WTC11 (cell line): ENCODE measurements around the gene CHFR. TPM values are rescaled to one million over a fixed set of nuclear protein-coding genes. Genes with fewer than 3 reads are reported as not detected.

Source experiments
- ATAC-seq: fragments of 200-7000 bp; cut with Tn5 transposase; 2 replicates; pipeline ENCODE4 v1.10.0; 2021; ENCODE audit warnings: mild to moderate bottlenecking, moderate library complexity
- CTCF ChIA-PET: fragments of 300-600 bp; sonication (Branson Sonifier 250); formaldehyde crosslinking; loops from one replicate; lab custom pipeline; 2021; ENCODE audit warnings: antibody characterized with exemption; lab: Charles Lee
- POLR2A ChIA-PET: fragments of 350-600 bp; sonication (Branson Sonifier 250); formaldehyde crosslinking; loops from one replicate; lab custom pipeline; 2021; ENCODE audit warnings: antibody characterized with exemption; lab: Charles Lee
- DNase-seq: peaks from one replicate; pipeline ENCODE4 v3.0.0; 2021; ENCODE audit warnings: low spot score
- H3K27ac Mint-ChIP-seq: 2 replicates; pipeline ENCODE4 v1.8.0; 2021; ENCODE audit warnings: mixed read lengths
- H3K27me3 Mint-ChIP-seq: 2 replicates; pipeline ENCODE4 v1.8.0; 2021; ENCODE audit warnings: low read depth, mild to moderate bottlenecking, moderate library complexity, mixed read lengths
- H3K36me3 Mint-ChIP-seq: 2 replicates; pipeline ENCODE4 v1.8.0; 2021; ENCODE audit warnings: mixed read lengths
- H3K4me1 Mint-ChIP-seq: 2 replicates; pipeline ENCODE4 v1.8.0; 2022; ENCODE audit warnings: mixed read lengths
- H3K4me3 Mint-ChIP-seq: 2 replicates; pipeline ENCODE4 v1.8.0; 2021; ENCODE audit warnings: mild to moderate bottlenecking, moderate library complexity, mixed read lengths
- H3K9me3 Mint-ChIP-seq: 2 replicates; pipeline ENCODE4 v1.8.0; 2021; ENCODE audit warnings: mixed read lengths
- CBFB ChIP-seq: sonication (generic); formaldehyde crosslinking; IDR thresholded peaks from 2 replicates; pipeline ENCODE4 v1.8.1; 2022; ENCODE audit warnings: mild to moderate bottlenecking, low read depth, missing genetic modification reagents
- CREB1 ChIP-seq: sonication (generic); formaldehyde crosslinking; IDR thresholded peaks from 2 replicates; pipeline ENCODE4 v1.8.0; 2023; ENCODE audit warnings: mild to moderate bottlenecking, missing genetic modification reagents
- ELF4 ChIP-seq: sonication (generic); formaldehyde crosslinking; IDR thresholded peaks from 2 replicates; pipeline ENCODE4 v1.8.1; 2022; ENCODE audit warnings: low read depth, mild to moderate bottlenecking, moderate library complexity, missing genetic modification reagents
- EMX1 ChIP-seq: fragments of 250-450 bp; sonication (Bioruptor Pico); IDR thresholded peaks from 2 replicates; pipeline ENCODE4 v1.8.0; 2021; ENCODE audit warnings: mild to moderate bottlenecking
- ESRRA ChIP-seq: sonication (generic); formaldehyde crosslinking; IDR thresholded peaks from 2 replicates; pipeline ENCODE4 v1.8.1; 2022; ENCODE audit warnings: mild to moderate bottlenecking, missing genetic modification reagents, borderline replicate concordance
- FOXJ3 ChIP-seq: sonication (generic); formaldehyde crosslinking; IDR thresholded peaks from 2 replicates; pipeline ENCODE4 v1.9.0; 2021; ENCODE audit warnings: missing genetic modification reagents, mild to moderate bottlenecking, borderline replicate concordance
- FOXK1 ChIP-seq: sonication (generic); formaldehyde crosslinking; IDR thresholded peaks from 2 replicates; pipeline ENCODE4 v1.8.0; 2022; ENCODE audit warnings: mild to moderate bottlenecking, moderate library complexity, missing genetic modification reagents
- FOXP1 ChIP-seq: sonication (generic); formaldehyde crosslinking; IDR thresholded peaks from 2 replicates; pipeline ENCODE4 v1.8.0; 2022; ENCODE audit warnings: missing genetic modification reagents, mild to moderate bottlenecking, moderate library complexity, borderline replicate concordance
- GABPB1 ChIP-seq: sonication (generic); formaldehyde crosslinking; IDR thresholded peaks from 2 replicates; pipeline ENCODE4 v1.8.1; 2023; ENCODE audit warnings: mild to moderate bottlenecking, missing genetic modification reagents
- JAZF1 ChIP-seq: fragments of 250-450 bp; sonication (Bioruptor Pico); IDR thresholded peaks from 2 replicates; pipeline ENCODE4 v1.9.0; 2021; ENCODE audit warnings: moderate library complexity, mild to moderate bottlenecking, inconsistent platforms
- PRRX2 ChIP-seq: fragments of 250-450 bp; sonication (Bioruptor Pico); IDR thresholded peaks from 2 replicates; pipeline ENCODE4 v1.8.0; 2021; ENCODE audit warnings: mild to moderate bottlenecking
- RELA ChIP-seq: sonication (generic); formaldehyde crosslinking; IDR thresholded peaks from 2 replicates; pipeline ENCODE4 v1.8.1; 2022; ENCODE audit warnings: missing genetic modification reagents, mild to moderate bottlenecking, borderline replicate concordance
- SOX15 ChIP-seq: fragments of 250-450 bp; sonication (Bioruptor Pico); IDR thresholded peaks from 2 replicates; pipeline ENCODE4 v1.9.0; 2021; ENCODE audit warnings: mild to moderate bottlenecking
- TCF7 ChIP-seq: sonication (generic); formaldehyde crosslinking; IDR thresholded peaks from 2 replicates; pipeline ENCODE4 v1.8.0; 2022; ENCODE audit warnings: mild to moderate bottlenecking, low read depth, missing genetic modification reagents, moderate library complexity
- ZBTB21 ChIP-seq: sonication (generic); formaldehyde crosslinking; IDR thresholded peaks from 2 replicates; pipeline ENCODE4 v1.8.1; 2023; ENCODE audit warnings: mild to moderate bottlenecking, missing genetic modification reagents, borderline replicate concordance
- ZNF138 ChIP-seq: sonication (generic); formaldehyde crosslinking; conservative IDR thresholded peaks from 2 replicates; pipeline ENCODE4 v1.8.1; 2022; ENCODE audit warnings: mild to moderate bottlenecking, moderate library complexity, missing genetic modification reagents
- ZNF423 ChIP-seq: fragments of 250-450 bp; sonication (Bioruptor Pico); IDR thresholded peaks from 2 replicates; pipeline ENCODE4 v2.1.2; 2022; ENCODE audit warnings: mild to moderate bottlenecking, moderate library complexity
- total RNA-seq: library from RNA; stranded (reverse); gene quantifications from 3 replicates; pipeline ENCODE4 v1.2.3, GENCODE V29; 2021
- TF ChIP-seq, protein P1 (sequence below): sonication (generic); formaldehyde crosslinking; IDR thresholded peaks from 2 replicates; pipeline ENCODE4 v1.8.0; 2023; ENCODE audit warnings: missing genetic modification reagents, mild to moderate bottlenecking, borderline replicate concordance
- TF ChIP-seq, protein P2 (sequence below): fragments of 250-450 bp; sonication (Bioruptor Pico); IDR thresholded peaks from 2 replicates; pipeline ENCODE4 v2.1.2; 2022; ENCODE audit warnings: mild to moderate bottlenecking, moderate library complexity
- TF ChIP-seq, protein P3 (sequence below): fragments of 250-450 bp; sonication (Bioruptor Pico); IDR thresholded peaks from 2 replicates; pipeline ENCODE4 v1.9.0; 2021; ENCODE audit warnings: moderate library complexity, mild to moderate bottlenecking, inconsistent platforms, borderline replicate concordance
- TF ChIP-seq, protein P4 (sequence below): fragments of 250-450 bp; sonication (Bioruptor Pico); IDR thresholded peaks from 2 replicates; pipeline ENCODE4 v1.8.0; 2021; ENCODE audit warnings: mild to moderate bottlenecking
- TF ChIP-seq, protein P5 (sequence below): sonication (generic); formaldehyde crosslinking; IDR thresholded peaks from 2 replicates; pipeline ENCODE4 v1.8.0; 2022; ENCODE audit warnings: mild to moderate bottlenecking, missing genetic modification reagents
- TF ChIP-seq, protein P6 (sequence below): sonication (generic); formaldehyde crosslinking; IDR thresholded peaks from 2 replicates; pipeline ENCODE4 v1.8.1; 2022; ENCODE audit warnings: low read depth, mild to moderate bottlenecking, moderate library complexity, missing genetic modification reagents, borderline replicate concordance

CHFR gene
- total RNA-seq, 1 experiment from 2014 or later = 58.7 TPM

DNA sequence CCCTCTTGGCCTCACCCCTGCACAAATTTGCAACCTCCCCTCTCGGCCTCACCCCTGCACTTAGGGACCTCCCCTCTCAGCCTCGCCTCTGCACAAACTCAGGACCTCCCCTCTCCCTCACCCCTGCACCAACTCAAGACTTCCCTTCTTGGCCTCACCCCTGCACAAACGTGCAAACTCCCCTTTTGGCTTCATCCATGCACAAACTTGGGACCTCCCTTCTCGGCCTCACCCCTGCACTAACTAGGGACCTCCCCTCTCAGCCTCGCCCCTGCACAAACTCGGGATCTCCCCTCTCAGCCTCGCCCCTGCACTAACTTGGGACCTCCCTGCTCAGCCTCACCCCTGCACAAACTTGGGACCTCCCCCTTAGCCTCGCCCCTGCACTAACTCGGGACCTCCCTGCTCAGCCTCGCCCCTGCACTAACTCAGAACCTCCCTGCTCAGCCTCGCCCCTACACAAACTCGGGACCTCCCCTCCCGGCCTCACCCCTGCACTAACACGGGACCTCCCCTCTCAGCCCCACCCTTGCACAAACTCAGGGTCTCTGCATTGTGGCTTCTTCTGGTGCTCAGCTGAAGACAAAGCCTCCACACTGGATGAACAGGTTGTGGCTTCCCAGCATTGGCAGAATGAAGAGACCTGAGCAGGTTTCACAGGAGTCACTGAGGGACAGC, 47.7 kb downstream of the CHFR start:
- ChIA-PET CTCF (no interaction called here), POLR2A (no interaction called here)
- peaks cover 30% of the 10 kb centered on the region for H3K36me3 Mint-ChIP-seq
- no peaks in the 10 kb centered on the region for H3K9me3 Mint-ChIP-seq
- H3K27me3 Mint-ChIP-seq = no peaks in the 10 kb centered on the region
- ATAC-seq (no peak), DNase-seq (no peak)
- no peak overlapping the region; the same call in 1 of the 2 replicates for H3K27ac Mint-ChIP-seq
- TF ChIP-seq FOXJ3 (no peak), ELF4 (CRISPR knock-in tag) (no peak), ZNF138 (CRISPR knock-in tag) (no peak), PRRX2 (CRISPR knock-in tag) (no peak), ESRRA (CRISPR knock-in tag) (no peak), RELA (CRISPR knock-in tag) (no peak), ZNF423 (CRISPR knock-in tag) (no peak)
- TF ChIP-seq, protein P1, sequence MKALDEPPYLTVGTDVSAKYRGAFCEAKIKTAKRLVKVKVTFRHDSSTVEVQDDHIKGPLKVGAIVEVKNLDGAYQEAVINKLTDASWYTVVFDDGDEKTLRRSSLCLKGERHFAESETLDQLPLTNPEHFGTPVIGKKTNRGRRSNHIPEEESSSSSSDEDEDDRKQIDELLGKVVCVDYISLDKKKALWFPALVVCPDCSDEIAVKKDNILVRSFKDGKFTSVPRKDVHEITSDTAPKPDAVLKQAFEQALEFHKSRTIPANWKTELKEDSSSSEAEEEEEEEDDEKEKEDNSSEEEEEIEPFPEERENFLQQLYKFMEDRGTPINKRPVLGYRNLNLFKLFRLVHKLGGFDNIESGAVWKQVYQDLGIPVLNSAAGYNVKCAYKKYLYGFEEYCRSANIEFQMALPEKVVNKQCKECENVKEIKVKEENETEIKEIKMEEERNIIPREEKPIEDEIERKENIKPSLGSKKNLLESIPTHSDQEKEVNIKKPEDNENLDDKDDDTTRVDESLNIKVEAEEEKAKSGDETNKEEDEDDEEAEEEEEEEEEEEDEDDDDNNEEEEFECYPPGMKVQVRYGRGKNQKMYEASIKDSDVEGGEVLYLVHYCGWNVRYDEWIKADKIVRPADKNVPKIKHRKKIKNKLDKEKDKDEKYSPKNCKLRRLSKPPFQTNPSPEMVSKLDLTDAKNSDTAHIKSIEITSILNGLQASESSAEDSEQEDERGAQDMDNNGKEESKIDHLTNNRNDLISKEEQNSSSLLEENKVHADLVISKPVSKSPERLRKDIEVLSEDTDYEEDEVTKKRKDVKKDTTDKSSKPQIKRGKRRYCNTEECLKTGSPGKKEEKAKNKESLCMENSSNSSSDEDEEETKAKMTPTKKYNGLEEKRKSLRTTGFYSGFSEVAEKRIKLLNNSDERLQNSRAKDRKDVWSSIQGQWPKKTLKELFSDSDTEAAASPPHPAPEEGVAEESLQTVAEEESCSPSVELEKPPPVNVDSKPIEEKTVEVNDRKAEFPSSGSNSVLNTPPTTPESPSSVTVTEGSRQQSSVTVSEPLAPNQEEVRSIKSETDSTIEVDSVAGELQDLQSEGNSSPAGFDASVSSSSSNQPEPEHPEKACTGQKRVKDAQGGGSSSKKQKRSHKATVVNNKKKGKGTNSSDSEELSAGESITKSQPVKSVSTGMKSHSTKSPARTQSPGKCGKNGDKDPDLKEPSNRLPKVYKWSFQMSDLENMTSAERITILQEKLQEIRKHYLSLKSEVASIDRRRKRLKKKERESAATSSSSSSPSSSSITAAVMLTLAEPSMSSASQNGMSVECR (CRISPR knock-in tag) = no peak
- TF ChIP-seq, protein P2, sequence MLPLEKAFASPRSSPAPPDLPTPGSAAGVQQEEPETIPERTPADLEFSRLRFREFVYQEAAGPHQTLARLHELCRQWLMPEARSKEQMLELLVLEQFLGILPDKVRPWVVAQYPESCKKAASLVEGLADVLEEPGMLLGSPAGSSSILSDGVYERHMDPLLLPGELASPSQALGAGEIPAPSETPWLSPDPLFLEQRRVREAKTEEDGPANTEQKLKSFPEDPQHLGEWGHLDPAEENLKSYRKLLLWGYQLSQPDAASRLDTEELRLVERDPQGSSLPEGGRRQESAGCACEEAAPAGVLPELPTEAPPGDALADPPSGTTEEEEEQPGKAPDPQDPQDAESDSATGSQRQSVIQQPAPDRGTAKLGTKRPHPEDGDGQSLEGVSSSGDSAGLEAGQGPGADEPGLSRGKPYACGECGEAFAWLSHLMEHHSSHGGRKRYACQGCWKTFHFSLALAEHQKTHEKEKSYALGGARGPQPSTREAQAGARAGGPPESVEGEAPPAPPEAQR (CRISPR knock-in tag) = no peak
- TF ChIP-seq, protein P3, sequence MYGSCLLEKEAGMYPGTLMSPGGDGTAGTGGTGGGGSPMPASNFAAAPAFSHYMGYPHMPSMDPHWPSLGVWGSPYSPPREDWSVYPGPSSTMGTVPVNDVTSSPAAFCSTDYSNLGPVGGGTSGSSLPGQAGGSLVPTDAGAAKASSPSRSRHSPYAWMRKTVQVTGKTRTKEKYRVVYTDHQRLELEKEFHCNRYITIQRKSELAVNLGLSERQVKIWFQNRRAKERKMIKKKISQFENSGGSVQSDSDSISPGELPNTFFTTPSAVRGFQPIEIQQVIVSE = no peak
- no peaks in the 10 kb centered on the region for H3K4me1 Mint-ChIP-seq
- no peak overlapping the region for H3K4me3 Mint-ChIP-seq

DNA sequence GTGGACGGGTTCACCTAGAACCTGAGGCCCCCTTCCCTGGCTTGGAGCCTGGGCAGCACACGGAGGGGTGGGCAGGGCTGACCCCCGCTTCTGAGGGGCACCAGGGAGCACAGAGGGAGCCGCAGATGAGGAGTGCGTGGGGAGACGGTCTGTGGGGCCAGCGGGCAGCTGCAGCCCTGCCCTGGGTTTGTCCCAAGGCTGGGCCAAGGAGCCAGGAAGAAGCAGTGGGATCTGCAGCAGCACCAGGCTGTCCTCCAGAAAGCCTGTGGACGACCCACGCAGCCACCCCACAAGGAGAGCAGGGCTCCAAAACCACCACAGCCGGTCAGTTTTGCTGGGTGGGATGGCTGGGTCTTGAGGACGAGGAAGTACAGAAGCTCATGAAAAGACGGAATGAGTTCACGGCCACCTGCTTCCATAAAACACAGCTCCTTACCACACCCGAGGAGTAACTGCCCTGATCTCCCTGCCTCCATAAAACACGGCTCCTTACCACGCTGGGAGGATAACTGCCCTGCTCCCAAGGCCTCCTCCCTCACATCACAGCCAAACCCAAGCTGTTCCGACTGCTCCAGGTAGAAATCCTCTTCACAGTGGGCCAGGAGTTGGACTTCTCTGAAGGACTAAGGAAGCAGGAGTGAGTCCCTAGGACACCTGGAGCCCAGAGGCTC, 48.9 kb downstream of the CHFR start:
- H3K9me3 Mint-ChIP-seq = no peaks in the 10 kb centered on the region
- H3K4me1 Mint-ChIP-seq = no peaks in the 10 kb centered on the region
- peak overlapping the region; percentile 57; the same call in 1 of the 2 replicates for H3K27ac Mint-ChIP-seq
- DNase-seq = no peak
- peaks cover 26% of the 10 kb centered on the region for H3K36me3 Mint-ChIP-seq
- no peak for ATAC-seq
- ChIA-PET POLR2A (interaction anchor here (0.7 to 1.2 kb wide), 3 partner anchors 9 to 202 kb away, joined by 3 to 4 read pairs (median 3); no protein-coding TSS in a partner anchor), CTCF (no interaction called here)
- H3K27me3 Mint-ChIP-seq = no peaks in the 10 kb centered on the region
- H3K4me3 Mint-ChIP-seq = no peak overlapping the region
- TF ChIP-seq FOXK1 (CRISPR knock-in tag) = no peak
- no peak for TF ChIP-seq FOXP1
- TF ChIP-seq CBFB = no peak
- no peak for TF ChIP-seq CREB1 (CRISPR knock-in tag)
- TF ChIP-seq ZBTB21 = no peak
- TF ChIP-seq, protein P4, sequence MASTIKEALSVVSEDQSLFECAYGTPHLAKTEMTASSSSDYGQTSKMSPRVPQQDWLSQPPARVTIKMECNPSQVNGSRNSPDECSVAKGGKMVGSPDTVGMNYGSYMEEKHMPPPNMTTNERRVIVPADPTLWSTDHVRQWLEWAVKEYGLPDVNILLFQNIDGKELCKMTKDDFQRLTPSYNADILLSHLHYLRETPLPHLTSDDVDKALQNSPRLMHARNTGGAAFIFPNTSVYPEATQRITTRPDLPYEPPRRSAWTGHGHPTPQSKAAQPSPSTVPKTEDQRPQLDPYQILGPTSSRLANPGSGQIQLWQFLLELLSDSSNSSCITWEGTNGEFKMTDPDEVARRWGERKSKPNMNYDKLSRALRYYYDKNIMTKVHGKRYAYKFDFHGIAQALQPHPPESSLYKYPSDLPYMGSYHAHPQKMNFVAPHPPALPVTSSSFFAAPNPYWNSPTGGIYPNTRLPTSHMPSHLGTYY = no peak
- TF ChIP-seq EMX1 (CRISPR knock-in tag) = no peak
- TF ChIP-seq, protein P5, sequence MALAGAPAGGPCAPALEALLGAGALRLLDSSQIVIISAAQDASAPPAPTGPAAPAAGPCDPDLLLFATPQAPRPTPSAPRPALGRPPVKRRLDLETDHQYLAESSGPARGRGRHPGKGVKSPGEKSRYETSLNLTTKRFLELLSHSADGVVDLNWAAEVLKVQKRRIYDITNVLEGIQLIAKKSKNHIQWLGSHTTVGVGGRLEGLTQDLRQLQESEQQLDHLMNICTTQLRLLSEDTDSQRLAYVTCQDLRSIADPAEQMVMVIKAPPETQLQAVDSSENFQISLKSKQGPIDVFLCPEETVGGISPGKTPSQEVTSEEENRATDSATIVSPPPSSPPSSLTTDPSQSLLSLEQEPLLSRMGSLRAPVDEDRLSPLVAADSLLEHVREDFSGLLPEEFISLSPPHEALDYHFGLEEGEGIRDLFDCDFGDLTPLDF (CRISPR knock-in tag) = no peak
- TF ChIP-seq TCF7 (CRISPR knock-in tag) = no peak
- TF ChIP-seq, protein P6, sequence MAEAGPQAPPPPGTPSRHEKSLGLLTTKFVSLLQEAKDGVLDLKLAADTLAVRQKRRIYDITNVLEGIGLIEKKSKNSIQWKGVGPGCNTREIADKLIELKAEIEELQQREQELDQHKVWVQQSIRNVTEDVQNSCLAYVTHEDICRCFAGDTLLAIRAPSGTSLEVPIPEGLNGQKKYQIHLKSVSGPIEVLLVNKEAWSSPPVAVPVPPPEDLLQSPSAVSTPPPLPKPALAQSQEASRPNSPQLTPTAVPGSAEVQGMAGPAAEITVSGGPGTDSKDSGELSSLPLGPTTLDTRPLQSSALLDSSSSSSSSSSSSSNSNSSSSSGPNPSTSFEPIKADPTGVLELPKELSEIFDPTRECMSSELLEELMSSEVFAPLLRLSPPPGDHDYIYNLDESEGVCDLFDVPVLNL (CRISPR knock-in tag) = no peak
- TF ChIP-seq ZNF138 (CRISPR knock-in tag) = no peak
- no peak for TF ChIP-seq GABPB1 (CRISPR knock-in tag)
- TF ChIP-seq SOX15 = no peak
- no peak for TF ChIP-seq JAZF1
